NCI-H1105 treated with DMSO at 0.1 percent for 48 hours (cell line): ENCODE measurements around the gene HEPHL1.

ENCODE experiments used
- DNase-seq: peaks from one replicate; lab custom pipeline; 2025; lab: John Stamatoyannopoulos, UW

Gene HEPHL1

GRCh38 chr11:94131047-94131717, 110.0 kb downstream of the HEPHL1 start:
- peak; percentile 62 for DNase-seq

- peak; percentile 81 for DNase-seq
Observed at GRCh38 chr11:94131718-94132115, 110.6 kb downstream of the HEPHL1 start.

GRCh38 chr11:94132152-94132558, 111.0 kb downstream of the HEPHL1 start:
- no peak for DNase-seq

GRCh38 chr11:94132823-94133408, 111.8 kb downstream of the HEPHL1 start:
- no peak for DNase-seq

GRCh38 chr11:94133752-94134151, 112.6 kb downstream of the HEPHL1 start:
- no peak for DNase-seq

- DNase-seq: no peak
Observed at GRCh38 chr11:94134651-94135512, 113.7 kb downstream of the HEPHL1 start.

GRCh38 chr11:94139416-94139815, 118.3 kb downstream of the HEPHL1 start:
- no peak for DNase-seq

GRCh38 chr11:94140154-94140655, 119.1 kb downstream of the HEPHL1 start:
- DNase-seq: no peak

GRCh38 chr11:94141511-94142307, 120.6 kb downstream of the HEPHL1 start:
- no peak for DNase-seq

- DNase-seq: no peak
Observed at GRCh38 chr11:94142308-94143281, 121.4 kb downstream of the HEPHL1 start.

- no peak for DNase-seq
Observed at GRCh38 chr11:94144216-94144615, 123.1 kb downstream of the HEPHL1 start.

GRCh38 chr11:94144664-94145063, 123.5 kb downstream of the HEPHL1 start:
- no peak for DNase-seq

GRCh38 chr11:94145431-94145830, 124.3 kb downstream of the HEPHL1 start:
- no peak for DNase-seq

GRCh38 chr11:94145916-94146315, 124.8 kb downstream of the HEPHL1 start:
- DNase-seq: no peak

GRCh38 chr11:94147433-94147845, 126.3 kb downstream of the HEPHL1 start:
- DNase-seq: no peak

GRCh38 chr11:94148189-94148588, 127.0 kb downstream of the HEPHL1 start:
- no peak for DNase-seq

GRCh38 chr11:94149431-94150017, 128.4 kb downstream of the HEPHL1 start:
- DNase-seq: no peak

- DNase-seq: no peak
Observed at GRCh38 chr11:94150056-94150455, 128.9 kb downstream of the HEPHL1 start.

- no peak for DNase-seq
Observed at GRCh38 chr11:94150704-94151685, 129.8 kb downstream of the HEPHL1 start.
